ENCODE data around the gene ENTR1.

The ENTR1 gene

DNA sequence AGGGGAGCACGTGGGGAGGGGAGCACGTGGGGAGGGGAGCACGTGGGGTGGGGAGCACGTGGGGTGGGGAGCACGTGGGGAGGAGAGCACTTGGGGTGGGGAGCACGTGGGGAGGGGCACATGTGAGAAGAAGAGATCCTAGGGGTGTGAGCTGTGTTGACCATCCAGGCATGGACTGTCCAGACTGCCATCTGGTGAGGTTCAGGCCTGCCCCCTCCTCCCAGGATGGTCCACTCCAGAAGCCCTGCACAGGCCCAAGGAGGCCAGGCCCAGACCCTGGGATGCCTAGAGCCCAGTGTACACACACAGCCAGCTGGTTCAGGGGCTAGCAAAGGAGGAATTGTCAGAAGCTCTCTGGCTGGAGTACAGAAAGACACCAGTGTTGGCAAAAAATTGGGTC is 12.8 kb downstream of the ENTR1 start:
- no peak overlapping the region for H3K9ac ChIP-seq
- TF ChIP-seq, protein P1, sequence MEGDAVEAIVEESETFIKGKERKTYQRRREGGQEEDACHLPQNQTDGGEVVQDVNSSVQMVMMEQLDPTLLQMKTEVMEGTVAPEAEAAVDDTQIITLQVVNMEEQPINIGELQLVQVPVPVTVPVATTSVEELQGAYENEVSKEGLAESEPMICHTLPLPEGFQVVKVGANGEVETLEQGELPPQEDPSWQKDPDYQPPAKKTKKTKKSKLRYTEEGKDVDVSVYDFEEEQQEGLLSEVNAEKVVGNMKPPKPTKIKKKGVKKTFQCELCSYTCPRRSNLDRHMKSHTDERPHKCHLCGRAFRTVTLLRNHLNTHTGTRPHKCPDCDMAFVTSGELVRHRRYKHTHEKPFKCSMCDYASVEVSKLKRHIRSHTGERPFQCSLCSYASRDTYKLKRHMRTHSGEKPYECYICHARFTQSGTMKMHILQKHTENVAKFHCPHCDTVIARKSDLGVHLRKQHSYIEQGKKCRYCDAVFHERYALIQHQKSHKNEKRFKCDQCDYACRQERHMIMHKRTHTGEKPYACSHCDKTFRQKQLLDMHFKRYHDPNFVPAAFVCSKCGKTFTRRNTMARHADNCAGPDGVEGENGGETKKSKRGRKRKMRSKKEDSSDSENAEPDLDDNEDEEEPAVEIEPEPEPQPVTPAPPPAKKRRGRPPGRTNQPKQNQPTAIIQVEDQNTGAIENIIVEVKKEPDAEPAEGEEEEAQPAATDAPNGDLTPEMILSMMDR (IDR thresholded peaks at IDR 0.05): no peak
- H3K9me3 ChIP-seq (ENCODE audit: control insufficient read depth, low read length): no peaks in the 10 kb centered on the region
- no peaks in the 10 kb centered on the region for H3K79me2 ChIP-seq
- no peak overlapping the region for H2AFZ ChIP-seq
- no peak overlapping the region for H3K27ac ChIP-seq
- no peak overlapping the region for H3K4me3 ChIP-seq (ENCODE audit: low read depth, low read length)
- no peaks in the 10 kb centered on the region for H3K4me1 ChIP-seq
- H3K4me2 ChIP-seq (ENCODE audit: low read length): no peak overlapping the region
- H3K36me3 ChIP-seq (ENCODE audit: control insufficient read depth, insufficient read depth, low read length): no peaks in the 10 kb centered on the region
- H3K27me3 ChIP-seq (ENCODE audit: control insufficient read depth, insufficient read depth, low read length): no peaks in the 10 kb centered on the region

DNA sequence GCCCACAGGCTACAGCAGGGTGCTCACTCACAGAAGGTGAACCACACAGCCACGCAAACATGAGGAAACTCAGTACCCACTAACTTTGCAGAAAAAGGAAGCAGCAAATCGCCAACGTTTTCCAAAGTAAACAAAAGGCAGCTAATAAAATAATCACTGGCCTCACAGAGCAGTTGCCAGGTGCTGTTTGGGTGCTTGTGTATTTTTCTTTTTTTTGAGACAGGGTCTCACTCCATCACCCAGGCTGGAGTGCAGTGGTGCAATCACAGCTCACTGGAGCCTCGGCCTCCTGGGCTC is 14.2 kb downstream of the ENTR1 start:
- H3K4me2 ChIP-seq (ENCODE audit: low read length): no peak overlapping the region
- no peak overlapping the region for H3K4me3 ChIP-seq (ENCODE audit: low read depth, low read length)
- no peak overlapping the region for H3K27ac ChIP-seq
- no peak overlapping the region for H3K9ac ChIP-seq
- TF ChIP-seq, protein P1 (IDR thresholded peaks at IDR 0.05): no peak
- no peaks in the 10 kb centered on the region for H3K36me3 ChIP-seq (ENCODE audit: control insufficient read depth, insufficient read depth, low read length)
- no peak overlapping the region for H2AFZ ChIP-seq
- no peaks in the 10 kb centered on the region for H3K4me1 ChIP-seq
- no peaks in the 10 kb centered on the region for H3K9me3 ChIP-seq (ENCODE audit: control insufficient read depth, low read length)
- H3K79me2 ChIP-seq: no peaks in the 10 kb centered on the region
- H3K27me3 ChIP-seq (ENCODE audit: control insufficient read depth, insufficient read depth, low read length): no peaks in the 10 kb centered on the region

DNA sequence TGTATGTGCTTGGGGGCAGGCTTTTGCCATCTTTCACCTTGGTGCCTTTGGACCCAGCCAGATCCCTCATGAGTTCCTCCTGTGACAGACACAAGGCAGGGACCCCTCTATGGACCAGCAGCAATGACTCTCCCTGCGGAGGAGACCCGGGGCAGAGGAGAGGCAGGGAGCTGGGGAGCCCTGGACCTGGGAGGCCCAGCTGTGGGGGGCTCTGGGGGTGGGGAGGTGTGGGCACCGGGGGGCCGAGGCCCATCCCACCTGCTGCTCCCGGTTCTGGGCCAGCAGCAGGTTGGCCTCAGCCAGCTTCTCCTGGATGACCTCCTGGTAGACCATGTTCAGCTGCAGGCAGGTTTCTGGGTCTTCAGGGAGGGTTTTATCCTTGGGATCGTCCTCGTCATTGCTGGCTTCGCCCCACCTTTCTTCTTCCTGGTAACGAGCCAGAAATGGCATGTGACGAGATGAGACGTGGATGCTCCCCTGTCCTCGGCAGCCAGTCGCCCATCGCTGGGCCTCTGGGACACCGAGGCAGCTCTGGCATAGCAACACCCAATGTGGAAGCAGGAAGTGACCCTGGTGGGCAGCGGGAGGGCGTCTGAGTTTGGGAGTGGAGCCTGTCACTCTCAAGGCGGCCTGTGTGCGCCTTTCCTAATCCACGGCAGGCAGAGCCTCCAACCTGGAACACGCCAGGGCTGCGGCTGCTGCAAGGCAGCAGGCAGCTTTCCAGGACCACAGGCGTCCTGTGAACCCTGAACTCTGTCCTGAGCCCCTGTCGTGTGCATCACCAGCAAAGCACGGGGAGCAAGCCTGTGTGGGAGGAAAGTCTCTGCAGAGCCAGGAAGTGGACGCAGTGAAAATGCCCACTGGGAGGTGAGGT is 14.8 kb downstream of the ENTR1 start:
- H3K79me2 ChIP-seq: no peaks in the 10 kb centered on the region
- TF ChIP-seq, protein P1 (IDR thresholded peaks at IDR 0.05): no peak
- no peaks in the 10 kb centered on the region for H3K27me3 ChIP-seq (ENCODE audit: control insufficient read depth, insufficient read depth, low read length)
- H3K4me3 ChIP-seq (ENCODE audit: low read depth, low read length): no peak overlapping the region
- no peaks in the 10 kb centered on the region for H3K4me1 ChIP-seq
- H3K27ac ChIP-seq: no peak overlapping the region
- H3K9ac ChIP-seq: no peak overlapping the region
- H3K36me3 ChIP-seq (ENCODE audit: control insufficient read depth, insufficient read depth, low read length): no peaks in the 10 kb centered on the region
- no peaks in the 10 kb centered on the region for H3K9me3 ChIP-seq (ENCODE audit: control insufficient read depth, low read length)
- no peak overlapping the region for H2AFZ ChIP-seq
- no peak overlapping the region for H3K4me2 ChIP-seq (ENCODE audit: low read length)

DNA sequence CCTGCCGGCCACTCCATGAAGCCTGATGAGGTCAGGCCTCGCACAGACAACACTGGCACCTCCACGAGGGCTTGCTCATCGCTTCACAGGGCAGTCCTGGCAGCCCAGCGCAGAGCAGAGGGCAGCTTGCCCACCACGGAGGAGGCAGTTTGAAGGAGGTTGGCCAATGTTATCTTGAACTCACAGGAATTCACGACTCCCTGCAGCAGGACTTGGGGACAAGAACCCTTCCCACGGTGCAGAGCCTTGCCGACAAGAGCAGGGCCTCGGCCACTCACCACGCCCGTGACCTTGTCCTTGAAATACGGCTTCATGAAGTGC is 15.4 kb downstream of the ENTR1 start:
- no peaks in the 10 kb centered on the region for H3K36me3 ChIP-seq (ENCODE audit: control insufficient read depth, insufficient read depth, low read length)
- TF ChIP-seq, protein P1 (IDR thresholded peaks at IDR 0.05): no peak
- no peak overlapping the region for H2AFZ ChIP-seq
- H3K4me2 ChIP-seq (ENCODE audit: low read length): no peak overlapping the region
- no peak overlapping the region for H3K4me3 ChIP-seq (ENCODE audit: low read depth, low read length)
- no peaks in the 10 kb centered on the region for H3K9me3 ChIP-seq (ENCODE audit: control insufficient read depth, low read length)
- H3K79me2 ChIP-seq: no peaks in the 10 kb centered on the region
- no peak overlapping the region for H3K27ac ChIP-seq
- no peaks in the 10 kb centered on the region for H3K4me1 ChIP-seq
- H3K27me3 ChIP-seq (ENCODE audit: control insufficient read depth, insufficient read depth, low read length): no peaks in the 10 kb centered on the region
- no peak overlapping the region for H3K9ac ChIP-seq
